Calu3 (cell line): Measurements from ENCODE around the gene TRIM51. TPM values are rescaled to one million over a fixed set of nuclear protein-coding genes. Genes with fewer than 3 reads are reported as not detected.
"Not testable (repeated sequence)": the region's sequence is repeated elsewhere in the genome, so short reads cannot be mapped to it uniquely, and the experiment has no call there.

Experiments used
- Bru-seq: library from RNA; stranded (reverse); fragments of 400-500 nt; gene quantifications from one replicate; lab custom pipeline; 2021; lab: Mats Ljungman, UMichigan
- BruChase-seq, 2 experiments: library from RNA; stranded (reverse); fragments of 400-500 nt; gene quantifications; one replicate each; lab custom pipeline; 2021; lab: Mats Ljungman, UMichigan
- BruUV-seq: library from RNA; stranded (reverse); fragments of 400-500 nt; replicated peaks from 2 replicates; lab custom pipeline; 2021; lab: Mats Ljungman, UMichigan
- CTCF ChIA-PET: fragments of 300-600 bp; sonication (Branson Sonifier 250); formaldehyde crosslinking; loops from one replicate; lab custom pipeline; 2022; ENCODE audit warnings: antibody characterized with exemption; lab: Charles Lee
- DNase-seq: peaks from one replicate; pipeline ENCODE4 v3.0.0; 2022
- H3K27ac Mint-ChIP-seq: one replicate; pipeline ENCODE4 v1.8.0; 2022; ENCODE audit warnings: mixed read lengths; ENCODE audit not compliant: unreplicated experiment
- H3K27me3 Mint-ChIP-seq: one replicate; pipeline ENCODE4 v1.8.0; 2022; ENCODE audit warnings: mixed read lengths; ENCODE audit not compliant: unreplicated experiment
- H3K36me3 Mint-ChIP-seq: one replicate; pipeline ENCODE4 v1.8.0; 2022; ENCODE audit warnings: mild to moderate bottlenecking, moderate library complexity, mixed read lengths; ENCODE audit not compliant: insufficient read depth, unreplicated experiment
- H3K4me1 Mint-ChIP-seq: one replicate; pipeline ENCODE4 v1.8.0; 2022; ENCODE audit warnings: mild to moderate bottlenecking, low read depth, mixed read lengths; ENCODE audit not compliant: unreplicated experiment
- H3K4me3 Mint-ChIP-seq: one replicate; pipeline ENCODE4 v1.8.0; 2022; ENCODE audit warnings: mild to moderate bottlenecking, low read depth, moderate library complexity, mixed read lengths; ENCODE audit not compliant: unreplicated experiment
- H3K9me3 Mint-ChIP-seq: one replicate; pipeline ENCODE4 v1.8.0; 2022; ENCODE audit warnings: low read depth, mixed read lengths; ENCODE audit not compliant: unreplicated experiment
- CTCF ChIP-seq: fragments of 200-600 bp; IDR thresholded peaks from one replicate; pipeline ENCODE4 v1.8.0; 2022; ENCODE audit warnings: antibody characterized with exemption; ENCODE audit not compliant: unreplicated experiment
- intact Hi-C: fragments of 100-400 bp; cut with micrococcal nuclease; formaldehyde crosslinking; loops from one replicate; pipeline ENCODE4 v1.10.0; 2022; ENCODE audit not compliant: unreplicated experiment
- long read RNA-seq: library from polyadenylated mRNA; stranded (forward); transcript quantifications from one replicate; pipeline ENCODE4 v2.0.0, GENCODE V29; 2022
- total RNA-seq: library from RNA; stranded (reverse); gene quantifications from 2 replicates; pipeline ENCODE4 v1.2.3, GENCODE V29; 2022

TRIM51 gene
- total RNA-seq (not detected in 2 replicates), Bru-seq, nascent RNA (not detected), BruChase-seq, experiment 1, labeled RNA remaining after a 6-hour chase (not detected), BruChase-seq, experiment 2, labeled RNA remaining after a 2-hour chase (not detected)
- long read RNA-seq: 0 reads

- BruUV-seq, intact Hi-C loops, H3K27ac Mint-ChIP-seq, DNase-seq, H3K4me1 Mint-ChIP-seq, H3K36me3 Mint-ChIP-seq, CTCF ChIA-PET, H3K4me3 Mint-ChIP-seq, H3K27me3 Mint-ChIP-seq: not testable (repeated sequence)
- peaks cover 13% of the 10 kb centered on the region for H3K9me3 Mint-ChIP-seq
These were observed at the start of gene TRIM51 for GRCh38 chr11:55882997-55883396. Gene TRIM51 (plus strand): TSS chr11:55883297. CDS start chr11:55885429, 2,132 bp downstream.

- Mint-ChIP-seq H3K27me3 (no peaks in the 10 kb centered on the region), H3K36me3 (no peaks in the 10 kb centered on the region), H3K9me3 (peaks cover 11% of the 10 kb centered on the region), H3K4me3 (no peak within 1 kb of the TSS), H3K27ac (no peak within 1 kb of the TSS), H3K4me1 (no peaks in the 10 kb centered on the region)
- TF ChIP-seq CTCF: no peak
- CTCF ChIA-PET: no interaction called here
- intact Hi-C loops: no loop called here
- DNase-seq: no peak
- no TSS peak for BruUV-seq
These were observed 44.6 kb upstream of the TRIM51 start, which contains the start of gene OR5D16 for GRCh38 chr11:55838452-55838851. Gene OR5D16 (plus strand): TSS chr11:55838752. CDS start chr11:55838752, 0 bp downstream.

GRCh38 chr11:55847453-55847852, 35.6 kb upstream of the TRIM51 start:
- BruUV-seq: no TSS peak
- H3K27me3 Mint-ChIP-seq: no peaks in the 10 kb centered on the region
- CTCF ChIA-PET: no interaction called here
- no peak overlapping the region for H3K4me3 Mint-ChIP-seq
- H3K4me1 Mint-ChIP-seq: no peaks in the 10 kb centered on the region
- no peak overlapping the region for H3K27ac Mint-ChIP-seq
- no peak for DNase-seq
- H3K9me3 Mint-ChIP-seq: peaks cover 14% of the 10 kb centered on the region
- intact Hi-C loops: no loop called here
- H3K36me3 Mint-ChIP-seq: no peaks in the 10 kb centered on the region
- TF ChIP-seq CTCF: no peak

GRCh38 chr11:55849037-55849436, 34.1 kb upstream of the TRIM51 start:
- CTCF ChIA-PET: no interaction called here
- Mint-ChIP-seq H3K4me1 (no peaks in the 10 kb centered on the region), H3K9me3 (peaks cover 22% of the 10 kb centered on the region), H3K36me3 (no peaks in the 10 kb centered on the region), H3K4me3 (no peak overlapping the region), H3K27ac (no peak overlapping the region), H3K27me3 (no peaks in the 10 kb centered on the region)
- no TSS peak for BruUV-seq
- DNase-seq: no peak
- no peak for TF ChIP-seq CTCF
- intact Hi-C loops: no loop called here

GRCh38 chr11:55852141-55852540, 31.0 kb upstream of the TRIM51 start:
- intact Hi-C loops: no loop called here

More at GRCh38 chr11:55852141-55852540, 31.0 kb upstream of the TRIM51 start:
- TF ChIP-seq CTCF: no peak
- Mint-ChIP-seq H3K4me3 (no peak overlapping the region), H3K27ac (no peak overlapping the region), H3K36me3 (no peaks in the 10 kb centered on the region), H3K9me3 (peaks cover 21% of the 10 kb centered on the region), H3K4me1 (no peaks in the 10 kb centered on the region), H3K27me3 (no peaks in the 10 kb centered on the region)
- CTCF ChIA-PET: no interaction called here
- no peak for DNase-seq
- BruUV-seq: no TSS peak
